ENCODE data around the gene ALDH2. TPM values are rescaled to one million over a fixed set of nuclear protein-coding genes. Genes with fewer than 3 reads are reported as not detected.
A peak's percentile ranks its signal among the peaks of the same experiment; 100 is the strongest.

The ALDH2 gene
- total and polyA plus RNA-seq, 9 of the 15 experiments (the other 6 are each of a cell fraction or from before 2014, with no cell fraction given), result 1.9 to 22.5 (median 12.2) TPM

- no peak overlapping the region for H3K27ac ChIP-seq (ENCODE audit: extremely low read depth, low read depth, low read length)
- no peaks in the 10 kb centered on the region for H3K79me2 ChIP-seq (ENCODE audit: control insufficient read depth, insufficient read depth, low read length)
- 65% methylated on average over 9 of the region's 9 CpGs for WGBS (ENCODE audit: insufficient coverage, low coverage, missing lambda C conversion rate)
- no peak overlapping the region for H3K4me3 ChIP-seq
- no peak overlapping the region for H3K4me2 ChIP-seq (ENCODE audit: insufficient read depth, low read length)
- POLR2A ChIA-PET, result interaction anchor here (1.0 to 2.8 kb wide), 3 partner anchors 16 to 40 kb away, joined by 4 to 14 read pairs (median 4); no protein-coding TSS in a partner anchor
- FAIRE-seq (no peak), ATAC-seq (no peak), DNase-seq (ENCODE audit: extremely low read depth in 1 of 4, low spot score in 3 of 4) (no peak)
- no peaks in the 10 kb centered on the region for H4K20me1 ChIP-seq (replicated peaks; ENCODE audit: control insufficient read depth, insufficient read depth, low read length)
- intact Hi-C loops (cut with micrococcal nuclease) (no loop called here), in situ Hi-C loops (cut with MboI) (no loop called here)
- H3K9me3 ChIP-seq (replicated peaks; ENCODE audit: control insufficient read depth, insufficient read depth, low read depth, low read length), result no peaks in the 10 kb centered on the region
- H3K36me3 ChIP-seq (ENCODE audit: control insufficient read depth, insufficient read depth, low read length), result no peaks in the 10 kb centered on the region
- no peaks in the 10 kb centered on the region for H3K27me3 ChIP-seq (ENCODE audit: control insufficient read depth in 2 of 2, insufficient read depth in 2 of 2, low read length in 2 of 2)
- BruUV-seq (replicated peaks), result no TSS peak
- H3K9me1 ChIP-seq (ENCODE audit: control insufficient read depth, insufficient read depth, low read length), result no peaks in the 10 kb centered on the region
- H3K4me1 ChIP-seq (replicated peaks in 1 of 2; ENCODE audit: control insufficient read depth in 2 of 2, insufficient read depth in 2 of 2, low read length in 2 of 2), result peaks cover 10 to 21% of the 10 kb centered on the region in 2 experiments; a peak in 4 of 5 replicates
- H3K9ac ChIP-seq (ENCODE audit: insufficient read depth in 1 of 2, low read depth in 2 of 2, low read length in 2 of 2), result peak overlapping the region in 1 of 2 experiments; percentile 14; a peak in 1 of 4 replicates
- no peak overlapping the region for H2AFZ ChIP-seq (ENCODE audit: low read depth, low read length)
- CTCF ChIA-PET (ENCODE audit: low intra/inter-chr PET ratio), result no interaction called here
- TF ChIP-seq, protein P1, sequence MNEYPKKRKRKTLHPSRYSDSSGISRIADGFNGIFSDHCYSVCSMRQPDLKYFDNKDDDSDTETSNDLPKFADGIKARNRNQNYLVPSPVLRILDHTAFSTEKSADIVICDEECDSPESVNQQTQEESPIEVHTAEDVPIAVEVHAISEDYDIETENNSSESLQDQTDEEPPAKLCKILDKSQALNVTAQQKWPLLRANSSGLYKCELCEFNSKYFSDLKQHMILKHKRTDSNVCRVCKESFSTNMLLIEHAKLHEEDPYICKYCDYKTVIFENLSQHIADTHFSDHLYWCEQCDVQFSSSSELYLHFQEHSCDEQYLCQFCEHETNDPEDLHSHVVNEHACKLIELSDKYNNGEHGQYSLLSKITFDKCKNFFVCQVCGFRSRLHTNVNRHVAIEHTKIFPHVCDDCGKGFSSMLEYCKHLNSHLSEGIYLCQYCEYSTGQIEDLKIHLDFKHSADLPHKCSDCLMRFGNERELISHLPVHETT (CRISPR knock-in tag; conservative IDR thresholded peaks at IDR 0.05 in 1 of 2, IDR thresholded peaks at IDR 0.05 in 1 of 2), result no peak
- TF ChIP-seq ZBTB33 (CRISPR knock-in tag; IDR thresholded peaks at IDR 0.05), result peak; percentile 31; the same call in 1 of the 2 replicates
Observed at GRCh38 chr12:111759991-111760390, 6.7 kb upstream of the ALDH2 start.

Data from K562 (cell line).